Type B pancreatic cell (in vitro differentiated cells): ENCODE measurements around the gene YPEL2. TPM values are rescaled to one million over a fixed set of nuclear protein-coding genes. Genes with fewer than 3 reads are reported as not detected.

Experiments
- DNase-seq: peaks from one replicate; pipeline ENCODE4 v3.0.0; 2021; ENCODE audit warnings: mixed read lengths; ENCODE audit not compliant: unreplicated experiment; ENCODE audit errors: extremely low spot score
- H3K27ac Mint-ChIP-seq: 2 replicates; pipeline ENCODE4 v1.8.0; 2021; ENCODE audit warnings: mild to moderate bottlenecking, mixed read lengths
- H3K27me3 Mint-ChIP-seq: 2 replicates; pipeline ENCODE4 v1.8.0; 2021; ENCODE audit warnings: mixed read lengths
- H3K36me3 Mint-ChIP-seq: 2 replicates; pipeline ENCODE4 v1.8.0; 2021; ENCODE audit warnings: mixed read lengths
- H3K4me1 Mint-ChIP-seq: one replicate; pipeline ENCODE4 v1.8.0; 2021; ENCODE audit warnings: mixed read lengths; ENCODE audit not compliant: unreplicated experiment
- H3K4me3 Mint-ChIP-seq: 2 replicates; pipeline ENCODE4 v1.8.0; 2021; ENCODE audit warnings: mild to moderate bottlenecking, mixed read lengths
- H3K9me3 Mint-ChIP-seq: 2 replicates; pipeline ENCODE4 v1.8.0; 2021; ENCODE audit warnings: mixed read lengths
- CTCF ChIP-seq: fragments of 200-600 bp; sonication (generic); conservative IDR thresholded peaks from 2 replicates; pipeline ENCODE4 v1.5.0; 2021; ENCODE audit warnings: antibody characterized with exemption, mild to moderate bottlenecking
- total RNA-seq: library from RNA; stranded (reverse); gene quantifications from 2 replicates; pipeline ENCODE4 v1.2.1, GENCODE V29; 2021; ENCODE audit warnings: low replicate concordance

YPEL2 gene
- total RNA-seq, 1 donor from 2014 or later, result 14.7 TPM

DNA sequence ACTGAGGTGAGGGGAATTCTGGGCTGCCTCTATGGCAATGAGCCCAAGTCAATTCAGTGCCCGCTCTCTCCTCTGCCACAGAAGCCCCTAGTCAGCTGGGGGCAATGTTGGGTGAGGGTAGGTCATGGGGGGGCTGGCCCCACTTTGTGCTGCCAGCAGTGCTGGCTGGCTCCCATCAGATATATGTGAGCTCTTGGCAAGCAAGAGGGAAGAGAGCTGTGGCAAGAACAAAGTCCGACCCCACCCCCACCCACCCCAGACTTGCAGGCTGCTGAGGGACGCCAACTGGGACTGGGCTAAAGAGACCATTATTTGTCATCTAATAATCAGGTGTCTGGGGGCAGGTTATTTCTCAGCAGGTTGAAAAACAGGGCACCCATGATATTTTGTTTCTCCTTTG, 89.4 kb downstream of the YPEL2 start:
- no peak for TF ChIP-seq CTCF
- Mint-ChIP-seq H3K27ac (no peak overlapping the region), H3K36me3 (no peaks in the 10 kb centered on the region), H3K27me3 (no peaks in the 10 kb centered on the region), H3K4me1 (peaks cover 26% of the 10 kb centered on the region), H3K4me3 (no peak overlapping the region), H3K9me3 (no peaks in the 10 kb centered on the region)
- no peak for DNase-seq

DNA sequence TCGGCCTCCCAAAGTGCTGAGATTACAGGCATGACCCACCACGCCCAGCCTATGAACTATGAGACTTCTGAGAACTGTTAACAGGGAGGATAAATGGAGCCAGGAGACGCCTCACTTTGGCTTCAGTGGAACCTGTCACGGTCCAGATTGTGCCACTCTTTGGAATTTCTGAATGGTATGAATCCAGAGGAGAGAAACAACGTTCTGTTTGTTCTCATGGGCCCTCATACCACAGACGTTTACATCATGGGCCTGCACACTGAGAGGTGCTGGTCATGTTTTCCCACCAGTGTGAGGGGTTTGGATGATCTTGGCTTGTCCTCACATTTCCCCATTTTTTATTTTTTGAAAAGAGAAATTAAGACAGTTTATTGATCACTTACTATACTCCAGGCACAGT, 90.3 kb downstream of the YPEL2 start:
- no peak for TF ChIP-seq CTCF
- no peak overlapping the region for H3K4me3 Mint-ChIP-seq

GRCh38 chr17:59423137-59423724, 91.8 kb downstream of the YPEL2 start:
- no peak overlapping the region for H3K27ac Mint-ChIP-seq
- no peak for DNase-seq
- H3K36me3 Mint-ChIP-seq, result no peaks in the 10 kb centered on the region
- peaks cover 36% of the 10 kb centered on the region for H3K4me1 Mint-ChIP-seq
- H3K9me3 Mint-ChIP-seq, result no peaks in the 10 kb centered on the region
- TF ChIP-seq CTCF, result no peak
- H3K27me3 Mint-ChIP-seq, result no peaks in the 10 kb centered on the region
- H3K4me3 Mint-ChIP-seq, result no peak overlapping the region

More for the DNA sequence above, 90.3 kb downstream of the YPEL2 start:
- H3K27ac Mint-ChIP-seq, result no peak overlapping the region
- no peaks in the 10 kb centered on the region for H3K36me3 Mint-ChIP-seq
- DNase-seq, result no peak
- H3K9me3 Mint-ChIP-seq, result no peaks in the 10 kb centered on the region
- H3K27me3 Mint-ChIP-seq, result no peaks in the 10 kb centered on the region
- peaks cover 32% of the 10 kb centered on the region for H3K4me1 Mint-ChIP-seq

DNA sequence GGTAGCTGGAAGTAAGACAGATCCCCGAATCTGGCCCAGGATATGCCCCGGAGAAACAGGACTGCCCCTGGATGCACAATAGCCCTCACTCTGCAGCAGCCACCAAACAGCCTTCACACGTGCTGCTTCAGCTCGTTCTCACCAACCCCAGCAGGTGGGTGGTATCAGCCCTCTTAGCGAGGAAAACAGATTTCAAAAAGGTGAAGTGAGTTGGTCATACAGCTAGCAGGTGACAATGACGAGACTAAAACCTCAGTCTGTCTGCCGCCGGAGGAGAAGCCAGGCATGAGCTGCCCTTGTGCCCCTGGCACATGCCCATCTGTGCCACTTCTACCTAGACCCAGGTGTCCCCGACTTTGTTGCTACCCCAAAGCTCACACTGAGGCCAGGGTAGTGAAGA, 92.4 kb downstream of the YPEL2 start:
- TF ChIP-seq CTCF, result no peak
- H3K27ac Mint-ChIP-seq, result no peak overlapping the region
- peaks cover 32% of the 10 kb centered on the region for H3K4me1 Mint-ChIP-seq
- H3K4me3 Mint-ChIP-seq, result no peak overlapping the region
- H3K27me3 Mint-ChIP-seq, result no peaks in the 10 kb centered on the region
- H3K36me3 Mint-ChIP-seq, result no peaks in the 10 kb centered on the region
- DNase-seq, result no peak
- H3K9me3 Mint-ChIP-seq, result no peaks in the 10 kb centered on the region

DNA sequence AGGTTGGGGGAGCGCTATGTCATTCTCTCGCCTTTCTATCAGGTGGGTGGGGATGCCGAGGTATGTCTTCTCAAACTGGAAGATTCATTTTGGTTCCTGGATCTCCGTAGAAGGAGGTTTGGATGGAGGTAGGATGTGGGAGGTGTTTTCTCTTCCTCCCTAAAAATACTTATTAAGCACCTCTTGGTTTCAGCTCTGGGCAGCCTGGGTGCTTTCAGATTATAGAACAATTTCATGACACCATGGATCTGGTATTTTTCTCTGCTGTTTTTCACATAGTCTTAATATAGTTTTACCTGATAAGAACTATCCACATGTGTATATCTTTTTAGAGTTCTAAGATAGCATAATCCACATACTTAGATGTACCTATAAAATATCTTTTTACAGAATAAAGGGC, 92.9 kb downstream of the YPEL2 start:
- DNase-seq, result no peak
- no peak for TF ChIP-seq CTCF
- peaks cover 31% of the 10 kb centered on the region for H3K4me1 Mint-ChIP-seq
- H3K36me3 Mint-ChIP-seq, result no peaks in the 10 kb centered on the region
- no peaks in the 10 kb centered on the region for H3K9me3 Mint-ChIP-seq
- H3K27me3 Mint-ChIP-seq, result no peaks in the 10 kb centered on the region
- no peak overlapping the region for H3K4me3 Mint-ChIP-seq
- H3K27ac Mint-ChIP-seq, result no peak overlapping the region
